Frontal cortex (tissue), 4 donors: ENCODE measurements around the gene LHX2. TPM values are rescaled to one million over a fixed set of nuclear protein-coding genes. Genes with fewer than 3 reads are reported as not detected.

Experiments
- DNase-seq, 2 donors: peaks; one replicate each; pipeline ENCODE4 v3.0.0; 2012; ENCODE audit warnings: low spot score in 2 of 2
- FAIRE-seq: peaks from 2 replicates; lab custom pipeline; 2012; peaks lifted over from hg19 to GRCh38; lab: Jason Lieb, UNC
- total RNA-seq: library from RNA; depleted of rRNA; stranded (reverse); fragments of >200 nt; gene quantifications from one replicate; pipeline ENCODE4 v1.2.3, GENCODE V29; 2014
- donor health status: control.
- donor health status: control.
- donor health status: control.

LHX2 gene
- total RNA-seq, 1 donor from 2014 or later: 73.0 TPM

- no peak for FAIRE-seq
- no peak for DNase-seq
These were observed 13.2 kb upstream of the LHX2 start for GRCh38 chr9:123998278-123998925.

- FAIRE-seq: no peak
These were observed 12.5 kb upstream of the LHX2 start for GRCh38 chr9:123998970-123999621.

GRCh38 chr9:123999661-124000060 lies 11.9 kb upstream of the LHX2 start:
- no peak for FAIRE-seq
- DNase-seq: peak in 1 of 2 donors; percentile 41

More at GRCh38 chr9:123998970-123999621, 12.5 kb upstream of the LHX2 start:
- DNase-seq: peak in 1 of 2 donors; percentile 9

DNA sequence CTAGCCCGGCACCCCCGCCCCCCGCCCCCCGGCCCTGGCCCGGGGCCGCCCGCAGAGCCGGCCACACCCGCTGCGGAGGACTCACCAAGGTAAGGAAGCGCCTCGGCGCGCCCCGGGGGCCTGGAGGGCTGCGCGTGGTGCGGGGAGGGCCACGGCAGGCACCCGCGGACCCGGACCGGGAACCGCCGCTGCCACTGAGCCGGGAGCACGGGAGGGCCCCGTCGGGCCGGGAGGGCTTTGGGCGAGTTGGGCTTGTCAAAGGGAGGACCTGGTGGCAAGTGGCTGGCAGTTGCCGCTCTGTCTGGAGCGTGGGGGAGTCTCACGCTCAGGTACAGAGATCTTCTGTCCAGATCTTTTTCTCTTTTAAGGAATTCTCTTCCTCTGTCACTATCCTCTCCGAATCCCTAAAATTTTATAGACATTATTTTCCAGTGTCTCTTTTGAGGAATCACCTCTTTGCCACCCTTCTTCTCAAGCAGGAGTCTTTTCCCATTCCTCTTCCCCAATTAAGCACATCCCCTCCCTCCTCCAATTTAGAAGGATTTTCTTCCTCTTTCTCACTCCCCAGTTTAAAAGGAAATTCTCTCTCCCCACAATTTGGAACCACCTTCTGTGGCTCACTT lies 11.3 kb upstream of the LHX2 start:
- DNase-seq (peak in 1 of 2 donors; percentile 9), FAIRE-seq (no peak)

DNA sequence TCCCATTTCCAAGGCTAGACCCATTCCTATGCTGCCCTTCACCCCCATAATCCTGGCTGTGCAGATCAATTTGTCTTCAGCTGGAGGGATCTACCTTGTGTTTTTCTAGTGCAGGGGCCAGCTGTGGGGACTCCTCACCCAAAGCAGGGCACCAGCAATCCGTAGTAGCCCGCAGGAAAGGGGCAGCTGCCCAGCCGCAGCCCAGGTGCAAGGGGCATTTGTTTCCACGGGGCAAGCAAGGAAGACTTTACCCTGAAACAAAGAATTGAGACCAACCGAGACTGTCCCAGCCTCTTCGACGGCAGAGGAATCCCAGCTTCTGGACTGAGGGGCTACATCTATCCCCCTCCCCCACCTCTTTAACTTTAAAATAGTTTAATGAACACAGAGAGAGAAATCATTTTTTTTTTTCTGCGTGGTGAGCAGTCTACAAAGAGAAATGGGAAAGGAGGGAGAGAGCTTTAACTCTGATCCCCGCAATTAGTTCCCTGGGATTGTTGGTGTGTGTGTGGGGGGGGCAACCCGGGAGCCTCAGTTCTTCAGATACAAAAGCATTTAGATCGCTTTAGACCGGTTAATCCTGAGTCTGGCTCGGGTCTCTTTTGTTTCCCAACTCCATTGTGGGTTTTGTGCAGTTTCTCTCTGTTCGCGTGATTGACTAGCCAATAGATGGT lies 10.6 kb upstream of the LHX2 start:
- no peak for FAIRE-seq
- no peak for DNase-seq

DNA sequence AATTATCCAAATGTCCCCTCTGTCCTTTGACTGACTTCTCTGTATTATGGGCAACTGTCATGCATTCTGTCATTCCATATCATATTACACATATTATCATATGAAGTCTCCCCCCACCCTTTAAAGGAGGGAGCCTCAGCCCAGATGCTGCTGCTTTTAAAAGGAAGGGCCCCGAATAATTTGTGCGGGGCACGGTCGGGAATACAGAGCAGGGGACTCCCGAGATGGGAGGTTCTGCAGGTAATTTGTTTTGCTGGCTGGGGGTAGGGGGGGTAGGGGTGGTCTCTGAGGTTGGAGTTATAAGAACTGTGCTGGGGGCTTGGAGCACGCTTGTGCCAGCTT lies 10.1 kb upstream of the LHX2 start:
- DNase-seq: no peak

GRCh38 chr9:124001866-124002525 lies 9.6 kb upstream of the LHX2 start:
- FAIRE-seq (no peak), DNase-seq (peak in 1 of 2 donors; percentile 25)

More for the DNA sequence above, 10.1 kb upstream of the LHX2 start:
- FAIRE-seq: no peak

- FAIRE-seq: no peak
These were observed 7.8 kb upstream of the LHX2 start for GRCh38 chr9:124003636-124004349.

DNA sequence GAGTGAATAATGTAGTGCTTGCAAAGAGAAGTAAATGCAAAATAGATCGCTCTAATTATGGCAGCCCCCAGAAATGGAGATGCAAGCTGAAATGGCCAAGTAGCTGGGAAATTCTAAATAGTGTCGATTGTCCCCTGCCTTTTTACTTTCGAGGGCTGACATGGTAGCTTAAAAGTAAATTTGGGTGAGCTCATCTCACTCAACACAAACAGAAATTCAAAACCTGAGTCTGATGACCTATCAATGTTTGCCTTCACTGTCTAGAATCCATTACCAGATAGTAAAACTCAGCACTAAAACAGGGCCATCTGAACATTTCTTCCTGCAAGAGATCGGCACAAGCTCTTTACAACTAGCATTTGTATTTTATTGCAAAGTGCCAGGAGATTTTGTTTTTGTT lies 7.0 kb upstream of the LHX2 start:
- FAIRE-seq: no peak
- DNase-seq: no peak

More at GRCh38 chr9:124003636-124004349, 7.8 kb upstream of the LHX2 start:
- no peak for DNase-seq

GRCh38 chr9:124005029-124005771 lies 6.4 kb upstream of the LHX2 start:
- DNase-seq (peak in 1 of 2 donors; percentile 8), FAIRE-seq (no peak)

- no peak for FAIRE-seq
- DNase-seq: peak in 1 of 2 donors; percentile 37
These were observed 4.9 kb upstream of the LHX2 start for GRCh38 chr9:124006448-124007361.

- DNase-seq: peak in 1 of 2 donors; percentile 18
- FAIRE-seq: no peak
These were observed 3.8 kb upstream of the LHX2 start for GRCh38 chr9:124007565-124008302.

- no peak for FAIRE-seq
- DNase-seq: no peak
These were observed 3.3 kb upstream of the LHX2 start for GRCh38 chr9:124008303-124008693.

GRCh38 chr9:124008694-124009530 lies 2.7 kb upstream of the LHX2 start:
- no peak for FAIRE-seq
- DNase-seq: no peak

GRCh38 chr9:124009531-124010217 lies 1.9 kb upstream of the LHX2 start:
- DNase-seq: no peak
- FAIRE-seq: no peak

DNA sequence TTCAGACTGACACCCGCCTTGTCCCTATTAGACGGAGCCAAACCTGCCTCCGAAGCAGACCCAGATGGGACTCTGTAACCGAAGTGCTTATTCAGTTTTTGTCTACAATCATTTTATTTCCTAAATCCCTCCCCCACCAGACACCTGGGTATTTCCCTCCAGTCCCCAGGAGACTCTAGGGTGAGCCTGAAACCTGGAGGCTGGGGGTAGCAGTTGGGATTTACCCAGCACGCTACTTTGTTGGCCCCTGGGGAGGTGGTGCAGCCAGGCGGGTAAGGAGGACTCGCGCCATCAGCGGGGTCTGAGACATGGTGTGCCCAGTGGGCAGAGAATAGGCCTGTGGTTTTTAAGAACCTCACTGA lies 1.3 kb upstream of the LHX2 start:
- FAIRE-seq (no peak), DNase-seq (no peak)
